ENCODE data around the gene TMEM218. TPM values are rescaled to one million over a fixed set of nuclear protein-coding genes. Genes with fewer than 3 reads are reported as not detected.

The TMEM218 gene
- 10 to 100 TPM; 11.5 to 18.8 TPM for polyA plus RNA-seq

DNA sequence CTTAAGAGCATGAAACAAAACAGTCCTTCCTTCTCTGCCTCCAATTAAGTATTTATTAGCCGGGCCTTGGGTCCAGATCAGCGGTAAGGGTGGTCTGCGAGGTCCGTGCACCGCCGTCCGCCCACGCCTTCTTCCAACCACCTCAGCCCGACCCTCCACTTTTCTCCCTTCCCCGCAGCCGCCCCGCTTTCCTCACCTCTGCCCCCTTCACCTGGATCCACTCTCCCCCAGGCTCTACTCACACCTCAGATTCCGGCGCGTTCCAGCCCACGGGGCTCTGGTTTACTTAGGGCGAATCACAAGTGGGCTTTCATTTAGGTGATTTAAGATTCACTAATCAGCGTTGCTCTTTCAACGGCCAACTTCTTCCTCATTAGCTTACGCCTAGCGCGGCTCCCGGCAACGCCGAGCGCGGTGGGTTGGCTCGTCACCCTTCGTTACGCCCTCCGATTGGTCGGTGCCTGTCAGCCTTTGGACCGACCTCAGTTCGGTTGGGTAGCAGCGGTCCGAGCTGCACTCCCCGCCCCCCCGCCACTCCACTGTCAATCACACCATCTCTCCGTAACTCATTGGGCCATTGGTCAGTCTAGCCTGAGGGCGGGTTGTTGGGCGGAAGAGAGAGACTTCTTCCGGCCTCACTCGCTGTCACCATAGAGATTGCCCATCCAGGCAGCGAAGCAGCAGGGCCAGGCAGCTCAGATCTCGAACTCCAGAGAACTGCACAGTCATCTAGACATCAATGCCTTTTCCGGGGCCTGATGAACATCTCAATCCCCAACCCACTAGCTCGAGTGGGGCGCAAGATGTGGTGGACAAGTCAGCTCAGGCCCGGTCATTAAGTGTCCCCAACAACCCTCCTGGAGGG, at the start of gene TMEM218:
TSS of gene TMEM218 (minus strand) at position 284 of the 865 bp plus-strand sequence. CDS start 9,385 bp downstream, outside the sequence.
- Histone ChIP-seq H3K36me3 (ENCODE audit: control insufficient read depth in 2 of 2, insufficient read depth in 2 of 2, low read length in 1 of 2) (no peaks in the 10 kb centered on the region), H3K27ac (ENCODE audit: low read depth in 2 of 2, low read length in 1 of 2) (peak within 1 kb of the TSS; percentile 35 to 91), H3K9me3 (ENCODE audit: control insufficient read depth in 2 of 2, insufficient read depth in 1 of 2, low read depth in 1 of 2, low read length in 1 of 2) (no peaks in the 10 kb centered on the region), H3K27me3 (ENCODE audit: control insufficient read depth in 1 of 2, insufficient read depth in 2 of 2, low read length in 2 of 2) (no peaks in the 10 kb centered on the region), H3K4me1 (ENCODE audit: control insufficient read depth in 2 of 2, insufficient read depth in 2 of 2, low read length in 1 of 2) (no peaks in the 10 kb centered on the region), H3K4me3 (ENCODE audit: low read depth in 1 of 2, low read length in 2 of 2) (peak within 1 kb of the TSS; percentile 71 to 81)
- 5 to 6% methylated on average over 49 of the region's 49 CpGs for WGBS, 2 donors

DNA sequence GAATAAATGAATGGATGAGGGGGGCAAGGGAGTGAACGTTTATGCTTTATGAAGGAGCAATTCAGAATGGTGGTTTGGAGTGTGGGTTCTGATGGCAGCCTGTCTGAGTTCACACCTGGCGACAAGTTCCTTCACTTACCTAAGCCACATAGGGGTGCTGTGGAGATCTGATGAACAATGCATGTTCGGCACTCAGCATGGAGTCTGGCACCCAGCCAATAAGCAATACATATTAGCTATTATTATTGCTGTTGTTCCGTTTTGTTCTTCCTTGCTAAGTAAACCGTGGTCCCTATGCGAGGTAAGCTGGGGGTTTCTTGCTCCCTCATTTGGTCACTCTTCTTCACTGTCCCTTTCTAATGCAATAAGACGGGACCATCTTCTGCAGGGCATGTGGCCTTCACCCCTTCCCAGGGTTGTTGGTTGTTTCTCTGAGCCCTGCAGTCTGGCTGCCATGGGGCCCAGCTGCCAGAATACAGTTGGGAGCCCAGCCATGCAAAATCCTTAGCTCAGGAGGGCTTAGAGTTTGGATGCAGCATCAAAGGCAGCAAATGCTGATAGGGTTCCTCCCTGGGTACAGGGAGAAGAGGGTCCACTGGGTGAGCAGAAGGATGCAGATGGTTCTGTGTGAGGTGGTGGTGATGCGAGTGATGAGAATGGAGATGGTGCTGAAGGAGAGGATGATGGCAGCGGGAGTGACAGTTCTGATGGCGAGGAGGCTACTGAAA, 46.7 kb upstream of the TMEM218 start:
- no peaks in the 10 kb centered on the region for H3K4me1 ChIP-seq (ENCODE audit: control insufficient read depth in 2 of 2, insufficient read depth in 2 of 2, low read length in 1 of 2)
- H3K9me3 ChIP-seq (ENCODE audit: control insufficient read depth in 2 of 2, insufficient read depth in 1 of 2, low read depth in 1 of 2, low read length in 1 of 2): peaks cover 0 to 2% of the 10 kb centered on the region in 2 donors
- no peaks in the 10 kb centered on the region for H3K27me3 ChIP-seq (ENCODE audit: control insufficient read depth in 1 of 2, insufficient read depth in 2 of 2, low read length in 2 of 2)
- H3K27ac ChIP-seq (ENCODE audit: low read depth in 2 of 2, low read length in 1 of 2): no peak overlapping the region
- H3K36me3 ChIP-seq (ENCODE audit: control insufficient read depth in 2 of 2, insufficient read depth in 2 of 2, low read length in 1 of 2): no peaks in the 10 kb centered on the region
- H3K4me3 ChIP-seq (ENCODE audit: low read depth in 1 of 2, low read length in 2 of 2): no peak overlapping the region
- WGBS, 2 donors: 79 to 84% methylated on average over 10 of the region's 10 CpGs

DNA sequence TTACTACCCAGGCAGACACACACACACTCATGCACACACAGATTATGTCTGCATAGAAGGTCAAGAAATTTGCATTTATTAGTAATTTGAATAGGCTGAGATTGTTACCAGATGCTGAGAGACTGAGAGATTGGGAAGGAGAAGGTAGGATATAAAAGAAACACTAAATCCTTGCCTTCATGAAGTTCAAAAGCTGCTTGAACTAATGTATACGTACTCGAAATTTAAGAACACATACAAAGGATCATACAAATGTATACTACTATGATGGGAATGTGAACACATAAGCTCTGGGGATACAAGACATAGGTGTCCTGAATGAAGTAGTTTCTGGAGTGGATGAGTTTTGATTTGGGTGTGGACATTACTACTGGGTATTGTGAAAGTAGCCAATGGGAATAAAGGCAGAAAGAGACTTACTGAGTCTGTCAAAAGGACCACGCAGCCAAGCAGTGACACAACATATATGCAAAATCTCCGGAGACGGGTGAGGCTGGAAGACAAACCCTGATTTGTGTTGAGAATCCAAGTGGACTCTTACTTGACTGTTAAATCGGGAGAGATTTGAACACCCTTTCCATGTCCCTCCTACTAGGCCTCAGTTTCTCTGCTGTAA, 45.8 kb upstream of the TMEM218 start:
- WGBS, 2 donors: 77 to 89% methylated on average over 6 of the region's 6 CpGs
- no peaks in the 10 kb centered on the region for H3K4me1 ChIP-seq (ENCODE audit: control insufficient read depth in 2 of 2, insufficient read depth in 2 of 2, low read length in 1 of 2)
- H3K36me3 ChIP-seq (ENCODE audit: control insufficient read depth in 2 of 2, insufficient read depth in 2 of 2, low read length in 1 of 2): no peaks in the 10 kb centered on the region
- no peaks in the 10 kb centered on the region for H3K27me3 ChIP-seq (ENCODE audit: control insufficient read depth in 1 of 2, insufficient read depth in 2 of 2, low read length in 2 of 2)
- peaks cover 0 to 2% of the 10 kb centered on the region in 2 donors for H3K9me3 ChIP-seq (ENCODE audit: control insufficient read depth in 2 of 2, insufficient read depth in 1 of 2, low read depth in 1 of 2, low read length in 1 of 2)
- H3K4me3 ChIP-seq (ENCODE audit: low read depth in 1 of 2, low read length in 2 of 2): no peak overlapping the region
- H3K27ac ChIP-seq (ENCODE audit: low read depth in 2 of 2, low read length in 1 of 2): no peak overlapping the region

DNA sequence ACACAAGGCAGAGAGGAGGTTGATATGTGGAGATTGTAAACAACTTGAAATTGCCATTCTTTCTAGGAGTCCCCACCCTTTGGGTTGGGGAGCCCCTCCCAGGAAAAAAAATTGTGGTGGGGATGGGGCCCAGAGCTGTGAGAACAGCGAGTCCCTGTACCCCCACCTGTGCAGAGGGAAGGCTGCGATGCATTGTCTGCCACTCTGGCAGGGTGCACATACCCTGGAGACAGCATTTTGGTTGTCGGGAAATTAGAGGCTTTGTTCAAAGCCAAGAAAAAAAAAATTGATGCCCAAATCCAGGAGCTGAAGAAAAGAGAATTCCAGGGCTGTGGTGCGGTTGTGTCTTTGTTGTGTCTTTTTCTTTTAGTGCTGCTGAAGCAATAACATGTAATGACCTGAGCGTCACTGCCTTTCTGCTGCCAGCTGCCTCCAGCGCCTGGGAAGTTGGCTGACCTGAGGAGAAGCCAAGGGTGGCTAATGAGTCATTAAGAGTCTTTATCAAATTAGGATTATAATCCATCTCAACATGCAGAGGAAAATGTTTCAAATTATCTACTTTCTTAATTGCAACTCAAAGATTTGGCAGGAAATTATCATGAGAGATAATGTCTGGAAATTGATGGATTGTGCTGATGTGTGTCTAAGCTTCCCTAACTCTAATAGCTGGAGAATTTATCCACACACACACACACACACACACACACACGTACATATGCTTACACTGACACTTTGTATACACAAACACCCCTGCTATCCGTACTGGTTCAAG, 45.1 kb upstream of the TMEM218 start:
- H3K36me3 ChIP-seq (ENCODE audit: control insufficient read depth in 2 of 2, insufficient read depth in 2 of 2, low read length in 1 of 2): no peaks in the 10 kb centered on the region
- H3K4me3 ChIP-seq (ENCODE audit: low read depth in 1 of 2, low read length in 2 of 2): no peak overlapping the region
- H3K9me3 ChIP-seq (ENCODE audit: control insufficient read depth in 2 of 2, insufficient read depth in 1 of 2, low read depth in 1 of 2, low read length in 1 of 2): peaks cover 0 to 2% of the 10 kb centered on the region in 2 donors
- H3K27me3 ChIP-seq (ENCODE audit: control insufficient read depth in 1 of 2, insufficient read depth in 2 of 2, low read length in 2 of 2): no peaks in the 10 kb centered on the region
- H3K4me1 ChIP-seq (ENCODE audit: control insufficient read depth in 2 of 2, insufficient read depth in 2 of 2, low read length in 1 of 2): no peaks in the 10 kb centered on the region
- no peak overlapping the region for H3K27ac ChIP-seq (ENCODE audit: low read depth in 2 of 2, low read length in 1 of 2)
- 54 to 60% methylated on average over 8 of the region's 8 CpGs for WGBS, 2 donors

DNA sequence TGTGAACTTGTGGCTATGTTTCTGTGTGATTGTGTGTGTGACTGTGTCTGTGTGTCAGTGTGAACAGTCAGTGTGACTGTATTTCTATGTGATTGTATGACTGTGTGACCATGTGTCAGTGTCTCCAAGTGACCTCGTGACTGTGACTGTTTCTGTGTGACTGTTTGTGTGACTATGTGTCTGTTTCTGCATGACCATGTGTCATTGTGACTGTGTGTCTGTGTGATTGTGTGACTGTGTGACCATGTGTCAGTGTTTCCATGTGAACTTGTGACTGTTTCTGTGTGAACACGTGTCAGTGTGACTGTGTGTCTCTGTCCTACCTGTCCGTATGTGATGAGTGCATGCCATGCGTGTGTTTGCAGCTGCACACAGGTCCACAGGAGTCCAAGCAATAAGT, 44.3 kb upstream of the TMEM218 start:
- Histone ChIP-seq H3K36me3 (ENCODE audit: control insufficient read depth in 2 of 2, insufficient read depth in 2 of 2, low read length in 1 of 2) (no peaks in the 10 kb centered on the region), H3K4me1 (ENCODE audit: control insufficient read depth in 2 of 2, insufficient read depth in 2 of 2, low read length in 1 of 2) (no peaks in the 10 kb centered on the region), H3K4me3 (ENCODE audit: low read depth in 1 of 2, low read length in 2 of 2) (no peak overlapping the region), H3K27ac (ENCODE audit: low read depth in 2 of 2, low read length in 1 of 2) (no peak overlapping the region), H3K27me3 (ENCODE audit: control insufficient read depth in 1 of 2, insufficient read depth in 2 of 2, low read length in 2 of 2) (no peaks in the 10 kb centered on the region), H3K9me3 (ENCODE audit: control insufficient read depth in 2 of 2, insufficient read depth in 1 of 2, low read depth in 1 of 2, low read length in 1 of 2) (peaks cover 0 to 2% of the 10 kb centered on the region in 2 donors)
- WGBS, 2 donors: 72 to 76% methylated on average over 4 of the region's 4 CpGs

DNA sequence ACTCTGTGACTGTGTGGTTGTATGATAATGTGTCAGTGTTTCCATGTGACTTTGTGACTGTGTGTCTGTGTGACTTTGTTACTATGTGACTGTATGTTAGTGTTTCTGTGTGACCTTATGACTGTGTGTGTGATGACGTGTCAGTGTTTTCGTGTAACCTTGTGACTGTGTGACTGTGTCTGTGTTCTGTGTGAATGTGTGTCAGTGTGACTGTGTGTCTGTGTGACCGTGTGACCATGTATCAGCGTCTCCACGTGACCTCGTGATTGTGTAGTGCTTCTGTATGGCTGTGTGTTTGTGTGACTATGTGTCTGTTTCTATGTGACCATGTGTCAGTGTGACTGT, 43.6 kb upstream of the TMEM218 start:
- Histone ChIP-seq H3K27me3 (ENCODE audit: control insufficient read depth in 1 of 2, insufficient read depth in 2 of 2, low read length in 2 of 2) (no peaks in the 10 kb centered on the region), H3K9me3 (ENCODE audit: control insufficient read depth in 2 of 2, insufficient read depth in 1 of 2, low read depth in 1 of 2, low read length in 1 of 2) (peaks cover 0 to 2% of the 10 kb centered on the region in 2 donors), H3K4me1 (ENCODE audit: control insufficient read depth in 2 of 2, insufficient read depth in 2 of 2, low read length in 1 of 2) (no peaks in the 10 kb centered on the region), H3K4me3 (ENCODE audit: low read depth in 1 of 2, low read length in 2 of 2) (no peak overlapping the region), H3K27ac (ENCODE audit: low read depth in 2 of 2, low read length in 1 of 2) (no peak overlapping the region), H3K36me3 (ENCODE audit: control insufficient read depth in 2 of 2, insufficient read depth in 2 of 2, low read length in 1 of 2) (no peaks in the 10 kb centered on the region)
- WGBS, 2 donors: 87 to 91% methylated on average over 6 of the region's 6 CpGs

DNA sequence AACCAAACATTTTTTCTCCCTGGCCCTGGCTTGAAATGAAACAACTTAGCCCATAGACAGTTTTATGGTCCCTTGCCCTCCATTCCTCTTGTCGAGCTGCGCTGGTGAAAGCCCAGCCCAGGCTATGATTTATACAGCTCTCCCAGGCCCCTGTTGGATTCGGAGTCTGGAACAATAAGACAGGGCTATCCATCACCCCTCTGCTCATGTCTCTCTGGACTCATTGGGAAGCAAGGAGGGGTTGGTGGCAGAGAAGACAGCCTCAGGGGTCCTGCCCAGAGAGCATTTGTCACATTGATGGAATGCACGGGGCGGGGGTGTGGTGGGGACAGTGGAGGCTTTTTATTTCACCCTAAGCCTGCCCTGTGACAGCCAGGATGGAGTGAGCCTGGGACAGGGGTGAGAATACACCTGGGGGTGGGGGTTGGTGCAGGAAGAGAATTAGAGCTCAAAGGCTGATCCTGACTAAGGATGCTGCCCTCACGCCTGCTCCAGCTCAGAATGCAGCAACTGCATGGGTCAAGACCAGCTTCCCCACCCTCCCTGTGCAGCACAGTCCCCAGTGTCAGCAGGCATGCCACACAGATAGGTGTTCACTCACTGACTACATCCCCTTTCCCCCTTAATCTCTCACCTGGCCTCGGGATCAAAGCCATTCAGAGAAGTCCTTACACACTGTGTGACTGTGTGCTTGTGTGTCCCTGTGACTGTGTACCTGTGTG, 43.1 kb upstream of the TMEM218 start:
- Histone ChIP-seq H3K27me3 (ENCODE audit: control insufficient read depth in 1 of 2, insufficient read depth in 2 of 2, low read length in 2 of 2) (no peaks in the 10 kb centered on the region), H3K27ac (ENCODE audit: low read depth in 2 of 2, low read length in 1 of 2) (no peak overlapping the region), H3K36me3 (ENCODE audit: control insufficient read depth in 2 of 2, insufficient read depth in 2 of 2, low read length in 1 of 2) (no peaks in the 10 kb centered on the region), H3K4me1 (ENCODE audit: control insufficient read depth in 2 of 2, insufficient read depth in 2 of 2, low read length in 1 of 2) (no peaks in the 10 kb centered on the region), H3K9me3 (ENCODE audit: control insufficient read depth in 2 of 2, insufficient read depth in 1 of 2, low read depth in 1 of 2, low read length in 1 of 2) (peaks cover 0 to 2% of the 10 kb centered on the region in 2 donors), H3K4me3 (ENCODE audit: low read depth in 1 of 2, low read length in 2 of 2) (no peak overlapping the region)
- WGBS, 2 donors: 55 to 61% methylated on average over 7 of the region's 7 CpGs

DNA sequence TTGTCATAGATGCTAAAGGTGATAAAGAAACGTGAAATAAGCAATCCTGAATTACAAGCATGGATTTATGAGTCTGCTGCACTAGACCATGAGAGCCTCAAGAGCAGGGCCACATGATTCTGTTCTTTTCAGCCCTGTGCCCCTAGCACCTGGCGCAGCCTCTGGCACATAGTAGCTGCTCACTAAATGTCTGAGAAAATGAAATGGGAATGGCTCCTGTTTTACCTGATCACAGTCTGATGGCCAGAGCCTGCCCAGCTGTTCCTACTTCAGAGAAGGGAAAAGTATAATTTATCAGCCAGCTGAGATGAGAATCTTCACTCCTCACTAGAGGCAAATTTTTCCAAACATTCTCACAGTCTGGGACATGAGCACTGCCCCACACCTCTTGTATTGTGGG, 42.4 kb upstream of the TMEM218 start:
- Histone ChIP-seq H3K4me1 (ENCODE audit: control insufficient read depth in 2 of 2, insufficient read depth in 2 of 2, low read length in 1 of 2) (no peaks in the 10 kb centered on the region), H3K27me3 (ENCODE audit: control insufficient read depth in 1 of 2, insufficient read depth in 2 of 2, low read length in 2 of 2) (no peaks in the 10 kb centered on the region), H3K27ac (ENCODE audit: low read depth in 2 of 2, low read length in 1 of 2) (no peak overlapping the region), H3K4me3 (ENCODE audit: low read depth in 1 of 2, low read length in 2 of 2) (no peak overlapping the region), H3K9me3 (ENCODE audit: control insufficient read depth in 2 of 2, insufficient read depth in 1 of 2, low read depth in 1 of 2, low read length in 1 of 2) (peaks cover 0 to 2% of the 10 kb centered on the region in 2 donors), H3K36me3 (ENCODE audit: control insufficient read depth in 2 of 2, insufficient read depth in 2 of 2, low read length in 1 of 2) (no peaks in the 10 kb centered on the region)
- 83 to 90% methylated on average over 2 of the region's 2 CpGs for WGBS, 2 donors
